ENCODE measurements around the gene ATF6. TPM values are rescaled to one million over a fixed set of nuclear protein-coding genes. Genes with fewer than 3 reads are reported as not detected.

Gene ATF6
- total RNA-seq, 1 experiment from 2014 or later, result 25.9 TPM

GRCh38 chr1:161727256-161727924 is 38.7 kb upstream of the ATF6 start:
- H3K36me3 ChIP-seq, result no peaks in the 10 kb centered on the region
- peaks cover 33% of the 10 kb centered on the region for H3K4me1 ChIP-seq
- H3K27ac ChIP-seq, result peak overlapping the region; percentile 100
- H3K9me3 ChIP-seq (replicated peaks), result no peaks in the 10 kb centered on the region
- H3K4me3 ChIP-seq, result peak overlapping the region; percentile 94
- no peaks in the 10 kb centered on the region for H3K27me3 ChIP-seq
- DNase-seq, result peak; percentile 54 to 68

- Histone ChIP-seq H3K4me1 (peaks cover 32% of the 10 kb centered on the region), H3K36me3 (no peaks in the 10 kb centered on the region), H3K27ac (peak overlapping the region; percentile 100), H3K27me3 (no peaks in the 10 kb centered on the region), H3K9me3 (replicated peaks) (no peaks in the 10 kb centered on the region), H3K4me3 (peak overlapping the region; percentile 94)
- DNase-seq, result peak; percentile 77 to 95
These were observed 37.5 kb upstream of the ATF6 start for GRCh38 chr1:161728376-161729226.

GRCh38 chr1:161730050-161730564 is 36.0 kb upstream of the ATF6 start:
- Histone ChIP-seq H3K4me3 (no peak overlapping the region), H3K27ac (peak overlapping the region; percentile 100), H3K27me3 (no peaks in the 10 kb centered on the region), H3K36me3 (no peaks in the 10 kb centered on the region), H3K4me1 (peaks cover 32% of the 10 kb centered on the region), H3K9me3 (replicated peaks) (no peaks in the 10 kb centered on the region)
- DNase-seq, result peak in 1 of 2 experiments; percentile 15

GRCh38 chr1:161731241-161731640 is 34.9 kb upstream of the ATF6 start:
- Histone ChIP-seq H3K9me3 (replicated peaks) (no peaks in the 10 kb centered on the region), H3K4me3 (no peak overlapping the region), H3K4me1 (peaks cover 32% of the 10 kb centered on the region), H3K36me3 (no peaks in the 10 kb centered on the region), H3K27me3 (no peaks in the 10 kb centered on the region), H3K27ac (peak overlapping the region; percentile 100; the same call in 1 of the 2 replicates)
- no peak for DNase-seq

GRCh38 chr1:161731981-161732718 is 34.0 kb upstream of the ATF6 start:
- no peak for DNase-seq
- Histone ChIP-seq H3K4me3 (no peak overlapping the region), H3K27ac (no peak overlapping the region), H3K4me1 (peaks cover 32% of the 10 kb centered on the region), H3K27me3 (no peaks in the 10 kb centered on the region), H3K9me3 (replicated peaks) (no peaks in the 10 kb centered on the region), H3K36me3 (no peaks in the 10 kb centered on the region)

- H3K4me1 ChIP-seq, result peaks cover 31% of the 10 kb centered on the region
- no peak overlapping the region for H3K4me3 ChIP-seq
- no peak overlapping the region for H3K27ac ChIP-seq
- no peak for DNase-seq
- H3K27me3 ChIP-seq, result no peaks in the 10 kb centered on the region
- H3K9me3 ChIP-seq (replicated peaks), result no peaks in the 10 kb centered on the region
- no peaks in the 10 kb centered on the region for H3K36me3 ChIP-seq
These were observed 32.6 kb upstream of the ATF6 start for GRCh38 chr1:161733526-161733925.

- Histone ChIP-seq H3K4me1 (peaks cover 10% of the 10 kb centered on the region), H3K36me3 (no peaks in the 10 kb centered on the region), H3K9me3 (replicated peaks) (no peaks in the 10 kb centered on the region), H3K4me3 (no peak overlapping the region), H3K27ac (no peak overlapping the region), H3K27me3 (no peaks in the 10 kb centered on the region)
- DNase-seq, result no peak
These were observed 30.3 kb upstream of the ATF6 start for GRCh38 chr1:161735837-161736236.

- DNase-seq, result no peak
These were observed 29.7 kb upstream of the ATF6 start for GRCh38 chr1:161736335-161736969.

GRCh38 chr1:161737625-161738024 is 28.5 kb upstream of the ATF6 start:
- Histone ChIP-seq H3K4me3 (no peak overlapping the region), H3K9me3 (replicated peaks) (no peaks in the 10 kb centered on the region), H3K4me1 (no peaks in the 10 kb centered on the region), H3K36me3 (no peaks in the 10 kb centered on the region), H3K27ac (no peak overlapping the region), H3K27me3 (no peaks in the 10 kb centered on the region)
- DNase-seq, result no peak

More at GRCh38 chr1:161736335-161736969, 29.7 kb upstream of the ATF6 start:
- Histone ChIP-seq H3K4me1 (peaks cover 4% of the 10 kb centered on the region), H3K27ac (no peak overlapping the region), H3K27me3 (no peaks in the 10 kb centered on the region), H3K9me3 (replicated peaks) (no peaks in the 10 kb centered on the region), H3K36me3 (no peaks in the 10 kb centered on the region), H3K4me3 (no peak overlapping the region)

GRCh38 chr1:161738627-161739287 is 27.4 kb upstream of the ATF6 start:
- peak; percentile 59 to 79 for DNase-seq
- no peaks in the 10 kb centered on the region for H3K9me3 ChIP-seq (replicated peaks)
- no peak overlapping the region for H3K27ac ChIP-seq
- no peaks in the 10 kb centered on the region for H3K4me1 ChIP-seq
- no peaks in the 10 kb centered on the region for H3K36me3 ChIP-seq
- H3K27me3 ChIP-seq, result no peaks in the 10 kb centered on the region
- no peak overlapping the region for H3K4me3 ChIP-seq

GRCh38 chr1:161739865-161740566 is 26.1 kb upstream of the ATF6 start:
- Histone ChIP-seq H3K4me1 (no peaks in the 10 kb centered on the region), H3K27me3 (no peaks in the 10 kb centered on the region), H3K4me3 (no peak overlapping the region), H3K9me3 (replicated peaks) (no peaks in the 10 kb centered on the region), H3K36me3 (no peaks in the 10 kb centered on the region), H3K27ac (no peak overlapping the region)
- no peak for DNase-seq

- Histone ChIP-seq H3K27ac (no peak overlapping the region), H3K27me3 (no peaks in the 10 kb centered on the region), H3K4me3 (no peak overlapping the region)
These were observed 25.2 kb upstream of the ATF6 start for GRCh38 chr1:161740921-161741320.

GRCh38 chr1:161743231-161743630 is 22.9 kb upstream of the ATF6 start:
- DNase-seq, result no peak
- H3K27me3 ChIP-seq, result no peaks in the 10 kb centered on the region

More at GRCh38 chr1:161740921-161741320, 25.2 kb upstream of the ATF6 start:
- no peaks in the 10 kb centered on the region for H3K9me3 ChIP-seq (replicated peaks)
- no peaks in the 10 kb centered on the region for H3K4me1 ChIP-seq
- no peaks in the 10 kb centered on the region for H3K36me3 ChIP-seq
- DNase-seq, result no peak

More at GRCh38 chr1:161743231-161743630, 22.9 kb upstream of the ATF6 start:
- Histone ChIP-seq H3K27ac (no peak overlapping the region), H3K36me3 (no peaks in the 10 kb centered on the region), H3K4me1 (no peaks in the 10 kb centered on the region), H3K4me3 (no peak overlapping the region), H3K9me3 (replicated peaks) (no peaks in the 10 kb centered on the region)
